HuH-7.5 (cell line): ENCODE data around the gene OR2B3.
A peak's percentile ranks its signal among the peaks of the same experiment; 100 is the strongest.
"Not testable (repeated sequence)": the region's sequence is repeated elsewhere in the genome, so short reads cannot be mapped to it uniquely, and the experiment has no call there.

Experiments used
- DNase-seq: peaks from one replicate; pipeline ENCODE4 v3.0.0; 2011; ENCODE audit warnings: low spot score

OR2B3 gene

GRCh38 chr6:29087213-29087612 is at the start of gene OR2B3:
Gene OR2B3, minus strand, starts transcription at chr6:29087313. Its CDS starts 65 bp downstream, at chr6:29087248.
- no peak for DNase-seq

- no peak for DNase-seq
Observed at GRCh38 chr6:29131691-29132090, 44.6 kb upstream of the OR2B3 start.

GRCh38 chr6:29130644-29131043 is 43.5 kb upstream of the OR2B3 start:
- DNase-seq: no peak

- no peak for DNase-seq
Observed at GRCh38 chr6:29129326-29130012, 42.4 kb upstream of the OR2B3 start.

- DNase-seq: not testable (repeated sequence)
Observed at GRCh38 chr6:29114964-29115363, 27.9 kb upstream of the OR2B3 start.

- DNase-seq: no peak
Observed at GRCh38 chr6:29112135-29112534, 25.0 kb upstream of the OR2B3 start.

- DNase-seq: no peak
Observed at GRCh38 chr6:29107758-29108157, 20.6 kb upstream of the OR2B3 start, which contains the start of gene OR2J3. Gene OR2J3, plus strand, starts transcription at chr6:29108058. Its CDS starts 3,833 bp downstream, at chr6:29111891.

GRCh38 chr6:29099190-29099589 is 12.1 kb upstream of the OR2B3 start, which contains the start of gene OR2J1:
Gene OR2J1, plus strand, starts transcription at chr6:29099490. Its CDS starts 1,453 bp downstream, at chr6:29100943.
- DNase-seq: no peak

- DNase-seq: no peak
Observed at GRCh38 chr6:29097803-29098202, 10.7 kb upstream of the OR2B3 start.

- no peak for DNase-seq
Observed at GRCh38 chr6:29092957-29093356, 5.8 kb upstream of the OR2B3 start.

- no peak for DNase-seq
Observed at GRCh38 chr6:29082457-29082856, 4.7 kb downstream of the OR2B3 start.

- no peak for DNase-seq
Observed at GRCh38 chr6:29081312-29081711, 5.8 kb downstream of the OR2B3 start.

GRCh38 chr6:29079203-29079602 is 7.9 kb downstream of the OR2B3 start:
- no peak for DNase-seq

- peak; percentile 47 for DNase-seq
Observed at GRCh38 chr6:29071831-29072723, 15.0 kb downstream of the OR2B3 start.

- no peak for DNase-seq
Observed at GRCh38 chr6:29051680-29052079, 35.4 kb downstream of the OR2B3 start.

GRCh38 chr6:29045075-29045474 is 42.0 kb downstream of the OR2B3 start, which contains the start of gene OR2W1:
Gene OR2W1, minus strand, starts transcription at chr6:29045175. Its CDS starts 0 bp downstream, at chr6:29045175.
- no peak for DNase-seq
